Trophoblast cell (in vitro differentiated cells and primary cell): Measurements from ENCODE around the gene WASF1.
"Not testable (repeated sequence)": the region's sequence is repeated elsewhere in the genome, so short reads cannot be mapped to it uniquely, and the experiment has no call there.

Experiments
- DNase-seq, 2 donors: peaks; one replicate each; pipeline ENCODE4 v3.0.0-alpha.2; 2016
- H2AFZ ChIP-seq: 2 replicates; pipeline ENCODE4 v1.6.1; 2013; ENCODE audit warnings: low read length, moderate library complexity, mild to moderate bottlenecking; ENCODE audit not compliant: insufficient read depth, poor library complexity
- H2AK5ac ChIP-seq: 2 replicates; pipeline ENCODE4 v1.6.1; 2013; ENCODE audit warnings: mild to moderate bottlenecking, low read length
- H2BK120ac ChIP-seq: 2 replicates; pipeline ENCODE4 v1.6.1; 2013; ENCODE audit warnings: low read length, mild to moderate bottlenecking, moderate library complexity; ENCODE audit not compliant: insufficient read depth, poor library complexity
- H2BK12ac ChIP-seq: 2 replicates; pipeline ENCODE4 v1.6.1; 2013; ENCODE audit warnings: mild to moderate bottlenecking, low read length, moderate library complexity
- H2BK5ac ChIP-seq: 2 replicates; pipeline ENCODE4 v1.6.1; 2013; ENCODE audit warnings: low read length, low read depth, moderate library complexity, mild to moderate bottlenecking; ENCODE audit not compliant: poor library complexity
- H3K14ac ChIP-seq: 2 replicates; pipeline ENCODE4 v1.6.1; 2013; ENCODE audit warnings: mild to moderate bottlenecking, low read length
- H3K18ac ChIP-seq: 2 replicates; pipeline ENCODE4 v1.6.1; 2013; ENCODE audit warnings: mild to moderate bottlenecking, low read length
- H3K23ac ChIP-seq: 2 replicates; pipeline ENCODE4 v1.6.1; 2013; ENCODE audit warnings: low read length
- H3K27ac ChIP-seq: 2 replicates; pipeline ENCODE4 v1.5.1; 2013; ENCODE audit warnings: low read depth, mild to moderate bottlenecking, inconsistent platforms, low read length, moderate library complexity
- H3K27me3 ChIP-seq: 2 replicates; pipeline ENCODE4 v1.6.1; 2013; ENCODE audit warnings: inconsistent platforms, mild to moderate bottlenecking, low read length, moderate library complexity; ENCODE audit not compliant: insufficient read depth
- H3K36me3 ChIP-seq, 2 experiments: 1 replicate in 1 of 2; 2 replicates in 1 of 2; pipeline ENCODE4 v1.6.1; 2013; ENCODE audit warnings: low read length in 2 of 2, mild to moderate bottlenecking in 2 of 2, moderate library complexity in 1 of 2; ENCODE audit not compliant: insufficient read depth in 2 of 2, control insufficient read depth in 1 of 2
- H3K4ac ChIP-seq: 2 replicates; pipeline ENCODE4 v1.6.1; 2013; ENCODE audit warnings: low read depth, mild to moderate bottlenecking, low read length, moderate library complexity
- H3K4me1 ChIP-seq, 2 experiments: 1 replicate in 1 of 2; 2 replicates in 1 of 2; pipeline ENCODE4 v1.6.1; 2013; ENCODE audit warnings: low read length in 2 of 2, mild to moderate bottlenecking in 2 of 2, moderate library complexity in 1 of 2; ENCODE audit not compliant: insufficient read depth in 2 of 2, control insufficient read depth in 1 of 2
- H3K4me2 ChIP-seq: 2 replicates; pipeline ENCODE4 v1.6.1; 2013; ENCODE audit warnings: inconsistent platforms, mild to moderate bottlenecking, low read length, moderate library complexity
- H3K4me3 ChIP-seq: 2 replicates; pipeline ENCODE4 v1.5.1; 2013; ENCODE audit warnings: mild to moderate bottlenecking, low read depth, low read length, inconsistent platforms
- H3K79me1 ChIP-seq: one replicate; pipeline ENCODE4 v1.6.1; 2013; ENCODE audit warnings: low read length
- H3K79me2 ChIP-seq: 2 replicates; pipeline ENCODE4 v1.6.1; 2013; ENCODE audit warnings: low read length, mild to moderate bottlenecking; ENCODE audit not compliant: control insufficient read depth, insufficient read depth, poor library complexity
- H3K9ac ChIP-seq: 2 replicates; pipeline ENCODE4 v1.6.1; 2013; ENCODE audit warnings: mild to moderate bottlenecking, low read length
- H3K9me3 ChIP-seq: 2 replicates; pipeline ENCODE4 v1.6.1; 2013; ENCODE audit warnings: low read depth, mild to moderate bottlenecking, control low read depth, inconsistent platforms, low read length; ENCODE audit not compliant: insufficient read depth
- H4K12ac ChIP-seq: 2 replicates; pipeline ENCODE4 v1.6.1; 2013; ENCODE audit warnings: low read depth, mild to moderate bottlenecking, low read length, moderate library complexity
- H4K8ac ChIP-seq: 2 replicates; pipeline ENCODE4 v1.6.1; 2013; ENCODE audit warnings: low read depth, mild to moderate bottlenecking, low read length, moderate library complexity
- H4K91ac ChIP-seq: one replicate; pipeline ENCODE4 v1.6.1; 2013; ENCODE audit warnings: low read depth, mild to moderate bottlenecking, low read length, moderate library complexity
- WGBS: extraction: QIAGEN DNeasy Blood & Tissue Kit; methylation state at CpG from one replicate; pipeline ENCODE4 v1.1.7; 2013; ENCODE audit warnings: missing lambda C conversion rate; ENCODE audit not compliant: insufficient read length, insufficient coverage; ENCODE audit errors: extremely low coverage; 5-methylcytosine and 5-hydroxymethylcytosine counted together

Gene WASF1

GRCh38 chr6:110085285-110085684 lies 94.2 kb downstream of the WASF1 start:
- Histone ChIP-seq H3K9me3 (no peaks in the 10 kb centered on the region), H3K14ac (no peak overlapping the region), H3K4ac (no peak overlapping the region), H4K12ac (no peak overlapping the region), H4K8ac (no peak overlapping the region), H3K27me3 (no peaks in the 10 kb centered on the region), H2BK120ac (no peak overlapping the region), H3K4me1 (no peaks in the 10 kb centered on the region), H3K79me2 (no peaks in the 10 kb centered on the region), H3K18ac (no peak overlapping the region), H3K9ac (no peak overlapping the region), H3K36me3 (peaks cover 0 to 2% of the 10 kb centered on the region in 2 experiments), H2AK5ac (no peak overlapping the region), H3K27ac (no peak overlapping the region), H2AFZ (no peak overlapping the region), H3K23ac (no peak overlapping the region), H2BK5ac (no peak overlapping the region), H3K79me1 (no peaks in the 10 kb centered on the region), H4K91ac (no peak overlapping the region), H2BK12ac (no peak overlapping the region), H3K4me3 (no peak overlapping the region), H3K4me2 (no peak overlapping the region)
- DNase-seq, result no peak
- no CpG with 5 or more reads among the region's 2 CpGs for WGBS

GRCh38 chr6:110083875-110084585 lies 95.4 kb downstream of the WASF1 start:
- H3K18ac ChIP-seq, result no peak overlapping the region
- H3K36me3 ChIP-seq, result peaks cover 0 to 2% of the 10 kb centered on the region in 2 experiments
- no peaks in the 10 kb centered on the region for H3K79me1 ChIP-seq
- no peak overlapping the region for H2BK12ac ChIP-seq
- H3K4me3 ChIP-seq, result no peak overlapping the region
- H3K9ac ChIP-seq, result no peak overlapping the region
- WGBS, result no CpG with 5 or more reads among the region's 1 CpG
- H2AK5ac ChIP-seq, result no peak overlapping the region
- no peak overlapping the region for H3K23ac ChIP-seq
- no peak overlapping the region for H3K4ac ChIP-seq
- H4K12ac ChIP-seq, result no peak overlapping the region
- no peak for DNase-seq
- no peak overlapping the region for H3K4me2 ChIP-seq
- no peak overlapping the region for H3K27ac ChIP-seq
- no peak overlapping the region for H2AFZ ChIP-seq
- no peaks in the 10 kb centered on the region for H3K4me1 ChIP-seq
- H2BK120ac ChIP-seq, result no peak overlapping the region
- H2BK5ac ChIP-seq, result no peak overlapping the region
- no peak overlapping the region for H4K8ac ChIP-seq
- H3K27me3 ChIP-seq, result no peaks in the 10 kb centered on the region
- no peaks in the 10 kb centered on the region for H3K79me2 ChIP-seq
- H4K91ac ChIP-seq, result no peak overlapping the region
- no peaks in the 10 kb centered on the region for H3K9me3 ChIP-seq
- no peak overlapping the region for H3K14ac ChIP-seq

GRCh38 chr6:110075406-110075805 lies 104.1 kb downstream of the WASF1 start:
- Histone ChIP-seq H3K9me3 (no peaks in the 10 kb centered on the region), H4K12ac (no peak overlapping the region), H3K4me1 (no peaks in the 10 kb centered on the region), H3K4me2 (no peak overlapping the region), H3K27me3 (no peaks in the 10 kb centered on the region), H3K23ac (no peak overlapping the region), H4K91ac (no peak overlapping the region), H2BK5ac (no peak overlapping the region), H3K79me1 (no peaks in the 10 kb centered on the region), H2AK5ac (no peak overlapping the region), H2AFZ (no peak overlapping the region), H2BK12ac (no peak overlapping the region), H3K27ac (no peak overlapping the region), H3K79me2 (no peaks in the 10 kb centered on the region), H3K4ac (no peak overlapping the region), H3K9ac (no peak overlapping the region), H2BK120ac (no peak overlapping the region), H3K18ac (no peak overlapping the region), H3K36me3 (no peaks in the 10 kb centered on the region), H3K14ac (no peak overlapping the region), H3K4me3 (no peak overlapping the region), H4K8ac (no peak overlapping the region)
- WGBS, result no CpG with 5 or more reads among the region's 1 CpG
- DNase-seq, result peak in 1 of 2 donors; percentile 26

- H3K4ac ChIP-seq, H3K4me3 ChIP-seq, DNase-seq, H2BK12ac ChIP-seq, H4K12ac ChIP-seq, H3K79me1 ChIP-seq, H2AFZ ChIP-seq, H2AK5ac ChIP-seq, H3K9ac ChIP-seq, H3K79me2 ChIP-seq, H3K18ac ChIP-seq, H3K27me3 ChIP-seq, H2BK120ac ChIP-seq, H3K9me3 ChIP-seq, H3K23ac ChIP-seq, H3K4me2 ChIP-seq, H4K8ac ChIP-seq, H4K91ac ChIP-seq, H3K27ac ChIP-seq, H3K4me1 ChIP-seq, H3K14ac ChIP-seq, H3K36me3 ChIP-seq, H2BK5ac ChIP-seq: not testable (repeated sequence)
Measured at GRCh38 chr6:110073474-110073873, 106.0 kb downstream of the WASF1 start.
